Fibroblast of villous mesenchyme (primary cell): Measurements from ENCODE around the gene TUBA3E. TPM values are rescaled to one million over a fixed set of nuclear protein-coding genes. Genes with fewer than 3 reads are reported as not detected.

ENCODE experiments used
- DNase-seq: peaks from one replicate; pipeline ENCODE4 v3.0.0-alpha.2; 2010; ENCODE audit warnings: low read depth
- H3K4me3 ChIP-seq: 2 replicates; pipeline ENCODE4 v1.5.1; 2011; ENCODE audit warnings: low read depth, mild to moderate bottlenecking, low read length
- CTCF ChIP-seq: IDR thresholded peaks from 2 replicates; pipeline ENCODE4 v1.5.1; 2012; ENCODE audit warnings: low read depth, mild to moderate bottlenecking, low read length; ENCODE audit not compliant: insufficient read depth
- total RNA-seq: library from RNA; depleted of rRNA; stranded (reverse); fragments of >200 nt; gene quantifications from 2 replicates; pipeline ENCODE4 v1.2.3, GENCODE V29; 2012

Gene TUBA3E
- total RNA-seq, 1 donor: not detected

GRCh38 chr2:130187268-130187667 lies 11.0 kb downstream of the TUBA3E start:
- no peak overlapping the region for H3K4me3 ChIP-seq
- TF ChIP-seq CTCF: no peak
- no peak for DNase-seq

- no peak overlapping the region for H3K4me3 ChIP-seq
- no peak for DNase-seq
- TF ChIP-seq CTCF: no peak
These were observed 11.8 kb downstream of the TUBA3E start for GRCh38 chr2:130186391-130186790.

GRCh38 chr2:130185896-130186295 lies 12.3 kb downstream of the TUBA3E start:
- DNase-seq: no peak
- TF ChIP-seq CTCF: no peak

GRCh38 chr2:130185436-130185835 lies 12.8 kb downstream of the TUBA3E start:
- DNase-seq: no peak
- no peak for TF ChIP-seq CTCF
- no peak overlapping the region for H3K4me3 ChIP-seq

More at GRCh38 chr2:130185896-130186295, 12.3 kb downstream of the TUBA3E start:
- H3K4me3 ChIP-seq: no peak overlapping the region

GRCh38 chr2:130183512-130184373 lies 14.5 kb downstream of the TUBA3E start:
- H3K4me3 ChIP-seq: peak overlapping the region; percentile 61
- no peak for TF ChIP-seq CTCF
- peak; percentile 21 for DNase-seq

GRCh38 chr2:130182826-130183511 lies 15.3 kb downstream of the TUBA3E start:
- peak overlapping the region; percentile 61 for H3K4me3 ChIP-seq
- DNase-seq: peak; percentile 15
